ENCODE measurements around the gene BBC3. TPM values are rescaled to one million over a fixed set of nuclear protein-coding genes. Genes with fewer than 3 reads are reported as not detected.

The BBC3 gene
- total RNA-seq, 2 donors from 2014 or later: 4.8 to 9.7 TPM

DNA sequence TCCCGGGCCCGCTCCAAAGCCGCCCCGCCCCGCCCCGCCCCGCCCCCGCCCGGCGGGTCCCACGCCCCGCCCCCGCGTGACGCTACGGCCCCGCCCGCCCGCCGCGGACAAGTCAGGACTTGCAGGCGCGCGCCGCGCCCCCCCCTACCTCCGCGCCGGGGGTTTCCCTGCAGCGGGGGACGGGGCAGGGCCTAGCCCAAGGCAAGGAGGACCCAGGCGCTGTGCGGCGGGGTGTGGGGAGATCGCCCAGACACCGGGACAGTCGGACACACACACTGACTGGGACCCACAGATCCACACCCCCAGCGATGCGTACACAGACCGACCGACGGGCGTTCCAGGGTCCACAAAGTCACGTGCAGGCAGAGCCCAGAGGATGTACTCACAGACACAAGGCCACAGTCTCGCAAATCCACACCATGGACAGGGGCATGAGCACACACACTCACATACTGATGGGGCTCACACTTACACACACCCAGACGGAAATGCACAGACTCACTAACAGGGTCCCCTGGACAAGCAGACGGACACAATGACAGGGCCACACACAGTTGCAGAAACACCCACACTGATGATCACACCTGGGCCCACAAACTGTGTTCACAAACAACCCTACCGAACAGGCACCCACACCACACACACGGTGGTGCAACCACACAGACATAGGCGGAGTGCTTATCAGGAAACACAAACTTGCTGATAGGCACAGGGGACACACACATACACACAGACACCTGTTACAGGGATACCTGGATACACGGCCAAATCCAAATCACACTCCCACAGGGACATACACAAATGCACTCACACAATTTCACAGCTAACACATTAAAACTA lies 436 bp upstream of the BBC3 start:
- ATAC-seq (peak; percentile 74 to 77), DNase-seq (ENCODE audit: low spot score) (peak; percentile 94)
- H3K36me3 Mint-ChIP-seq: no peaks in the 10 kb centered on the region
- peaks cover 19 to 28% of the 10 kb centered on the region in 2 donors for H3K4me1 Mint-ChIP-seq (ENCODE audit: low read depth in 2 of 2)
- peaks cover 0 to 3% of the 10 kb centered on the region in 2 donors for H3K27me3 Mint-ChIP-seq
- no peaks in the 10 kb centered on the region for H3K9me3 Mint-ChIP-seq
- peak overlapping the region; percentile 85 for H3K4me3 Mint-ChIP-seq
- peak overlapping the region; percentile 49 to 72 for H3K27ac Mint-ChIP-seq

DNA sequence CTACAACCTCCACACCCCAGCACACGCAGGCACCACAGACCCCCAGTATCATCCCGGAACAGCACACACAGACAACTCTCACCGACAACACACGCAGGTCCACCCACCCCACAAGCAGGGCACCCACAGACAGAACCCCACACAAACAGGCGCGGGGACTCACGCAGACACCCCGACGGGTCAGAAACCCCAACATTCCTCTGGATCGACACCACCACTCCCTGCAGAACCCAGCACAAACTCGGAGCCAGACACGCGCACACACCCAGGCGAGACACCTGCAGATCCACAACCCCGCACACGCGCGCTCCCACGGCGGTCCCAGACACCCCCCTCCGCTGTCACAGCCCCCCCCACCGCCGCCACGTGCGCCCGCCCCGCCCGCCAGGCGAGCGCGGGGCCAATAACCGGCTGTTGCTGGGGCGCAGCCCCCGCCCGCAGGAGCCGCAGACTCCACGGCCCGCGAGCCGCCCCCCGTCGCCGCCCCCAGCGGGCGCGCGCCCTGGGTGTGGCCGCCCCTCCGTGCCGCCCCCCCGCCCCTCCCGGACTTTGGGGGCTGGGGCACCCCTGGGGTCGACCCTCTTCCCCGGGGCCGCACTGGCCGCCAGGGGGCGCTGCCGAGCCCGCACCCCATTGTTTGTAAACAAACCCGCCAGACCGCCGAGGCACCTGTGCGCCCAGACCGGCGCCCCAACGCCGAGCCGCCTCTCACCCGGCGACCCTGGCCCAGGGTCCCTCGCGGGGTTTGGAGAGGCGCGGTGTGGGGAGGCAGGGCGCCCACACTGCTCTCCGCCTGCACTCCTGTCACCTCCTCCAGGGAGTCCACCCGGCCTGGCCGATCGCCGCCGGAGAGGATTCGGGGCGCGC lies 712 bp downstream of the BBC3 start:
- Mint-ChIP-seq H3K27ac (no peak overlapping the region), H3K9me3 (no peaks in the 10 kb centered on the region), H3K36me3 (no peaks in the 10 kb centered on the region), H3K4me1 (ENCODE audit: low read depth in 2 of 2) (peaks cover 24 to 33% of the 10 kb centered on the region in 2 donors), H3K4me3 (no peak overlapping the region), H3K27me3 (no peaks in the 10 kb centered on the region)
- ATAC-seq: peak; percentile 1 to 9
- peak; percentile 87 for DNase-seq (ENCODE audit: low spot score)

DNA sequence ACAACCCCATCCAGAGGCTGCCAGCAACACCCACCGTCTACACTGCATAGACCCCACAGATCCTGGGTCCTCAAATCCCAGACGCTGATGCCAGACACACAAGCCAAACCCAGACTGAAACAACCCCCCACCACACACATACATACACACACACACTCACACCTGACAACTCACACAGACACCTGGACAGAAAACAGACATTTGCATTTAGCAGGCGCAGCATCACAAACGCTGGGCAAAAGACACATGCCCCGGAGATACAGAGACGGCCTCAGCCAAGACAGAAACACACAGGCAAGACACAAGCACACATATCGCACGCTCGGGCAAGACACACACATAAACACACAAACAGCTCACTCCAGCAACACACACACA lies 1.3 kb downstream of the BBC3 start:
- DNase-seq (ENCODE audit: low spot score) (no peak), ATAC-seq (no peak)
- no peak overlapping the region for H3K4me3 Mint-ChIP-seq
- H3K36me3 Mint-ChIP-seq: no peaks in the 10 kb centered on the region
- peaks cover 24 to 34% of the 10 kb centered on the region in 2 donors for H3K4me1 Mint-ChIP-seq (ENCODE audit: low read depth in 2 of 2)
- H3K9me3 Mint-ChIP-seq: no peaks in the 10 kb centered on the region
- H3K27me3 Mint-ChIP-seq: no peaks in the 10 kb centered on the region
- H3K27ac Mint-ChIP-seq: no peak overlapping the region

DNA sequence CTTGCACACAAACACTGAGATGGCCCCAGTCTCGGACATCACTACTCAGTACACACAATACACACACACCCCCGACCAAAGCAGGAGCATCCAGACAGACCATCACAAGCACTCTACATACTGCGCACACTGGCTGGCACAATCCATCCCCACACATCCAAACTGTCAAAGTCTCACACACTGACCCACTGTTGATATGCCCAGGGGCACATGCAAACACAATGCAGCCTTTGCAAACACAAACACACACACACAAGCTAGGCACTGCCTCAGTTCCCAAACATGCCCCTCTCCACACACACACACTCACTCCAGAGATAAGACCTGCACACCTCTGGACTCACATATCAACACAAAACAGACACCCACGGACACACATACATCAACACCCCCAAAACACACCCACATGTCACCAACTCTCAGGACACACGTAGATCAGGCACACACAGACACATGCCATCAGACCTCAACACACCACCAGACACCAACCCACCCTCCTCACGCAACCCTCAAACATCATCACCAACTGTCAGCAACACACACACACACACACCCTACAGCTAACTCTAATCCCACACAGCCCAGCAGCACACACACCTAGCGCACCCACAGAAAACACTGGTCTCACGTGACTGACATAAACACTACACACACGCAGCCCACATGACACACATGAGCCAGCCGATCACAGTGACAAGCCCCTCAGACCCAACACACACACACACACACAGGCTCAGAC lies 1.9 kb downstream of the BBC3 start:
- Mint-ChIP-seq H3K4me3 (no peak overlapping the region), H3K27me3 (no peaks in the 10 kb centered on the region), H3K36me3 (no peaks in the 10 kb centered on the region), H3K27ac (no peak overlapping the region), H3K4me1 (ENCODE audit: low read depth in 2 of 2) (peaks cover 24 to 34% of the 10 kb centered on the region in 2 donors), H3K9me3 (no peaks in the 10 kb centered on the region)
- DNase-seq (ENCODE audit: low spot score) (no peak), ATAC-seq (no peak)

DNA sequence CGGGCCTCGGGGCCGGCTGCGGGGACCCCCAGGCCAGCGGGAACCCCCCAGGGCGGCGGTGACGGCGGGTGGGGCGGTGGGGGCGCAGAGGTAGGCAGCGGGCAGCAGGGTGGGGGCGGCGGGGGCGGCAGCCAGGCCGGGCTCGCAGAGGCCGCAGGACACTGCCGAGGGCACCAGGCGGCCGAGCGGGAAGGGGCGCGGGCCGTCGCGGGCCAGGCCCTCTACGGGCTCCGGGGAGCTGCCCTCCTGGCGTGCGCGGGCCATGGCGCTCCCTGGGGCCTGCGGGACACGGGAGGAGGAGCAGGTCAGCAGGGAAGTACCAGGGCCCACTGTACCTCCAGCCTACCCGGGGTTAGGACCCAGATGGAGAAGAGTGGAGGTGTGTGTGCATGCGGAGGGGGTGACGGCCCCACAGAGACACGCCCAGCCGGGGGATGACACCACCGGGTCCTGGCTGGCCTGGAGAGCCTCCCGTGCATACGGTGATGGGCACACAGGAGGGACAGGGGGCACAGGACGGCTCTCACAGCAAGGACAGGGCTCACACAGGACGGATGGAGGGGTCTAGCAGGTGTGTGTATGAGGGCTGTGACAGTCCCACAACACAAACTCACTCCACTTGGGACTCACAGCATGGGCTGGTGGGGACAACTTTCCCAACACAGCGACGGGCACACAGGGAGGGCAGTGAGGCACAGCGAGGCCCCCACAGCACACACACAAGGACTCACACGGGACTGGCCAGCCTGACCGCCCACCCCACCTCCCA lies 2.6 kb downstream of the BBC3 start:
- H3K27ac Mint-ChIP-seq: no peak overlapping the region
- H3K4me1 Mint-ChIP-seq (ENCODE audit: low read depth in 2 of 2): peaks cover 24 to 34% of the 10 kb centered on the region in 2 donors
- no peaks in the 10 kb centered on the region for H3K36me3 Mint-ChIP-seq
- no peaks in the 10 kb centered on the region for H3K9me3 Mint-ChIP-seq
- DNase-seq (ENCODE audit: low spot score): peak; percentile 68
- H3K4me3 Mint-ChIP-seq: peak overlapping the region; percentile 78
- no peaks in the 10 kb centered on the region for H3K27me3 Mint-ChIP-seq
- ATAC-seq: peak in 1 of 2 donors; percentile 0

DNA sequence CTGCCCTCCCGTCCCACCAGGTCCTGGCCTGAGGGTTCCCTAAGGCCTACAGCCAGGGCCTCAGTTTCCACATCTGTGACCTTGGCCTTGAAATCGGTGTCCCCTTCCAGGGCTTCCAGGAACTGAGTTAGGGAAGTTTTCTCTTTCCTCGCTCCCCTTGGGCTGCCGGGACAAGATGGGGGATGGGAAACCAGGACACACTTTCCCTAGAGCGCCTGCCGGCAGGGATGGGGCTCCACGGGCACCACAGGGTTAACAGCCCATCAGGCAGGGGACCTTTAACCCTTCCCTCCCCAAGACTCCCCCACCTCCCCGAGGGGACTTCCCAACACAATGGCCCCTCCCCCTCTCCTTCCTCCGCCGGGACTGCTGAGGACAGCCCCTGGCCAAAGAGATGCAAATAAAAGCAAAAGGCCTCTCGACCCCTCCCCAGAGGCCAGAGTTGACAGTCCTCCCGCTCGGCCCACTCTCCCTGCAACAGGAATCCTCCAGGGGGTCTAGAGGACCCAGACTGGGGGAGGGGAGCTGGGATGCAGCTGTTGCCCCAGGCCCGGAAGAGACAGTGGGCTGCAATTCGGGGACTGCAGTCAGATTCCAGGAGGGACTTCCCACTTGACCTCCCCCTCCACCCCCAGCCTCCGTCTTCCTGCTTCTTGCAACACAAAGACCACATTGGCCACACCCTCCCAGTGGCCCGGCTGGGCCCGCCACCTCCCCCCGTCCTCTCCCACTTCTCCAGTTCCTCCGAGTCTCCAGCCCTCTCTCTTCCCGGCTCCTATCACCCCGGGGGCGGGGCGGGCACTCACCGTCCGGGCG lies 3.4 kb downstream of the BBC3 start:
- DNase-seq (ENCODE audit: low spot score) (peak; percentile 92), ATAC-seq (peak; percentile 12 to 37)
- no peaks in the 10 kb centered on the region for H3K9me3 Mint-ChIP-seq
- no peaks in the 10 kb centered on the region for H3K27me3 Mint-ChIP-seq
- no peaks in the 10 kb centered on the region for H3K36me3 Mint-ChIP-seq
- H3K4me1 Mint-ChIP-seq (ENCODE audit: low read depth in 2 of 2): peaks cover 20 to 29% of the 10 kb centered on the region in 2 donors
- peak overlapping the region; percentile 78 for H3K4me3 Mint-ChIP-seq
- peak overlapping the region in 1 of 2 donors; percentile 90 for H3K27ac Mint-ChIP-seq

DNA sequence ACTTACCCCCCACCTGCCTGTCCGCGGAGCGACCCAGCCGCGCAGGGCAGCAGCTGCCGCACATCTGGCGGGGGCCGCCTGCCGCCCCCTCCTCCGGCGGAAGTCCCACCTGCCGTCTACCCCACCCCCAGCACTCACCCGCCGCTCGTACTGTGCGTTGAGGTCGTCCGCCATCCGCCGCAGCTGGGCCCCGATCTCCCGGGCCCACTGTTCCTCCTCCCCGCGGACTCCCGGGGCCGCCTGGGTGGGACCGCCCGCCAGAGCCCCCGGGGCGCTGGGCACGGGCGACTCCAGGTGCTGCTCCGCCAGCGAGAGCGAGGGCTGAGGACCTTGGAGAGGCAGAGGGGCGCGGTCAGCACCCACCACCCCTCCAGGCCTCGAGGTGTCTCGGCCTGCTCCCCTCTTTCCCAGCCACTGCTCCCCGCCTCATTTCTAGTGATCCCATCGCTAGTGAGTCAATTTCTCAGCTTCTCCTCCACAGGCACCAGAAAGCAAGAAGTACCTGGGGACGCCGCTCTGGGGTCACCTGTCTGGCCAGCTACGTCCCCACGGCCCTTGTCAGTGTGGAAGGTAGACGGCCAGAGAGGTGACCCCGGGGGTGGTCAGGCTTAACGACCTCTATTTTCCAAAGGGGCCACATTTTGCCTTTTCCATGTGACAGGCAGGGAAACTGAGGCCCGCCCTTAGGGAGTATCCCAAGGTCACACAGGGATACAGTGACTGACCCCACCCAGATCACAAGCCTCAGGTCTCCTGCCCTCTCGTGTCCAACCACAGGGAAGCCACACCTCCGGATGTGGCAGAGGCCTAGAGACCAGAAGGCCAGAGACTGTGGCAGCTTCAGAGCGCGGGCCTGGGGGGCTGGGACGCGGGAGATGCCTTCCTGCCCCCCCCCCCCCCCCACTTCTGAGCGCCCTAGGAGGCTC lies 4.3 kb downstream of the BBC3 start:
- DNase-seq (ENCODE audit: low spot score) (peak; percentile 93), ATAC-seq (peak; percentile 48 to 52)
- Mint-ChIP-seq H3K4me1 (ENCODE audit: low read depth in 2 of 2) (peaks cover 14 to 20% of the 10 kb centered on the region in 2 donors), H3K4me3 (peak overlapping the region; percentile 78), H3K27ac (peak overlapping the region in 1 of 2 donors; percentile 90), H3K9me3 (no peaks in the 10 kb centered on the region), H3K27me3 (no peaks in the 10 kb centered on the region), H3K36me3 (no peaks in the 10 kb centered on the region)

DNA sequence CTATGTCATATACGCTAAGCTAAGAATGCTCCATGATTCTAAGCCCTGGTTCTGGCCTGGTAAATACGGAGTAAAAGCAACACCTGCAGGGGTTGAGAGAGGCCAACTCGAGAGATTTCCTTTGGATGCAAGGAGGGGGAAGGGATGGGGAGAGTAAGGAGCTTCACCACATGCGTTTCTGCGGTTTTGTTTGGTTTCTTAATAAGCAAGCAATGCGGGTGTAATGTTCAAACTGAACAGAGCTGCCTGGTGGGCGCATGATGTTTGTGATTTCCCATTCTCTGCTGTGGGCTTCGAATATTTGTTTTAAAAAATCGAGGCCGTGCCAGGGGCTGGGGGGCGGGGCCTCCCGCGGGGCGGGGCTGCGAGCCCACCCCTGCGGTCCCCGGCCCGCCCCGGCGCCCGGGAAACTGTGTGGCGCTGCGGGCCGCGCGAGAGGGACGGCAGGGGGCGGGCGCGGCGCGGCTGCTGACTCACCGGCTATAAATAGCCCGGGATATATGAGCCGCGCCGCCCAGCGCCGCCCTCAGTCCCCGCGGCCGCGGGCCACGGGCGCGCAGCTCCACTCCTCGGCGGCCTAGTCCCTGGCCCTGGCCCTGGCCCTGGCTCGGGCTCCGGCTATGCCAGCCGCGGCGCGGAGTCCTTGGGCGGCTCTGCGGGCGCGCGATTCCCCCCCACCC lies 5.1 kb downstream of the BBC3 start:
- peak; percentile 94 for DNase-seq (ENCODE audit: low spot score)
- Mint-ChIP-seq H3K9me3 (no peaks in the 10 kb centered on the region), H3K27ac (peak overlapping the region; percentile 71 to 78)

DNA sequence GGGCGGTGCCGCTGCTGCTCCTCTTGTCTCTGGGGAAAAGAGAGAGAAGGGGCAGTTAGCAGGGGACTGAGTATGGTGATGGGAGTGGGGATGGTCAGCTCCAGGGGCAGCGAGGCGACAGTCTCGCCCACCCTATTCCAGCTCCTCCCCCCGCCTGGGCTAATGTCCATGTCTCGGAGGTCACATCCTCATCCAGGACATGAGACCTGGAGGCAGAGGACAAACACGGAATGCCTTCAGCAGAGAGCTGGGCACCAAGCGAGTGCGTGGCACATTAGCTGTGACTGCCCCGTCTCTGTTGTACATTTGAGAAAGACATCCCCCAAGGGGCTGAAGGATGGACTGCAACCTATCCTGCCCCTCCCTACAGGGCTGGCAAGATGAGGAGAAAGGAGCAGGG lies 9.1 kb downstream of the BBC3 start:
- H3K4me3 Mint-ChIP-seq: no peak overlapping the region
- peaks cover 7 to 9% of the 10 kb centered on the region in 2 donors for H3K4me1 Mint-ChIP-seq (ENCODE audit: low read depth in 2 of 2)
- no peak overlapping the region for H3K27ac Mint-ChIP-seq
- ATAC-seq (no peak), DNase-seq (ENCODE audit: low spot score) (no peak)
- H3K9me3 Mint-ChIP-seq: no peaks in the 10 kb centered on the region
- H3K36me3 Mint-ChIP-seq: no peaks in the 10 kb centered on the region
- H3K27me3 Mint-ChIP-seq: no peaks in the 10 kb centered on the region

More for the DNA sequence above, 5.1 kb downstream of the BBC3 start:
- H3K36me3 Mint-ChIP-seq: no peaks in the 10 kb centered on the region
- peaks cover 10 to 15% of the 10 kb centered on the region in 2 donors for H3K4me1 Mint-ChIP-seq (ENCODE audit: low read depth in 2 of 2)
- H3K27me3 Mint-ChIP-seq: no peaks in the 10 kb centered on the region
- peak; percentile 84 to 86 for ATAC-seq
- H3K4me3 Mint-ChIP-seq: peak overlapping the region; percentile 78

DNA sequence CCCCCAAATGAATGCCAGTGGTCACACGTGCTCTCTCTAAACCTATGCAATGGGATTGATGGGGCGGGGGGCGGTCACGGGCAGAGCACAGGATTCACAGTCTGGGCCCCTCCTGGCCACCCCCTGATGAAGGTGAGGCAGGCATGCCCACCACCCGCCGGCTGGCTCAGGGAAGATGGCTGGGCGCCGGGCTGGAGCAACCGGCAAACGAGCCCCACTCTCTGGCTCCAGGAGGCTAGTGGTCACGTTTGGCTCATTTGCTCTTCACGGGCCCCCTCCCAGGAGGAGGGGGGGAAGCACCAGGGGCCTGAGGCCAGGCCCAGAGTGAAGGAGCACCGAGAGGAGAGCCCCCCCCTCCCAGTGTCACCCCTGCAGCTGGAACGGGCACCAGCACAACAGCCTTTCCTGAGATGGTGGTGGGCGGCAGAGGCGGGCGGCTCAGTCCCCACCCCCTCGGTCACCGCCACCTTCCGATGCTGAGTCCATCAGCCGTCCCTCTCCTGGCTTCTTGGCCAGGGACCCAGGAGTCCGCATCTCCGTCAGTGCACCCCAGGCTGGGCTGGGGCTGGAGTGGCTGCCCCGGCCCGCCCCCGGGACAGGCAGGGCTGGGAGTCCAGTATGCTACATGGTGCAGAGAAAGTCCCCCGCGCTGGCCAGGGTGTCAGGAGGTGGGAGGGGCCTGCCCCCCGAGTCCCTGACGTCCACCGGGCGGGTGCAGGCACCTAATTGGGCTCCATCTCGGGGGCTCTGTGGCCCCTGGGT lies 9.7 kb downstream of the BBC3 start:
- no peaks in the 10 kb centered on the region for H3K36me3 Mint-ChIP-seq
- H3K4me3 Mint-ChIP-seq: no peak overlapping the region
- H3K27ac Mint-ChIP-seq: no peak overlapping the region
- H3K9me3 Mint-ChIP-seq: no peaks in the 10 kb centered on the region
- ATAC-seq (no peak), DNase-seq (ENCODE audit: low spot score) (peak; percentile 25)
- H3K27me3 Mint-ChIP-seq: no peaks in the 10 kb centered on the region
- H3K4me1 Mint-ChIP-seq (ENCODE audit: low read depth in 2 of 2): peaks cover 5 to 6% of the 10 kb centered on the region in 2 donors

DNA sequence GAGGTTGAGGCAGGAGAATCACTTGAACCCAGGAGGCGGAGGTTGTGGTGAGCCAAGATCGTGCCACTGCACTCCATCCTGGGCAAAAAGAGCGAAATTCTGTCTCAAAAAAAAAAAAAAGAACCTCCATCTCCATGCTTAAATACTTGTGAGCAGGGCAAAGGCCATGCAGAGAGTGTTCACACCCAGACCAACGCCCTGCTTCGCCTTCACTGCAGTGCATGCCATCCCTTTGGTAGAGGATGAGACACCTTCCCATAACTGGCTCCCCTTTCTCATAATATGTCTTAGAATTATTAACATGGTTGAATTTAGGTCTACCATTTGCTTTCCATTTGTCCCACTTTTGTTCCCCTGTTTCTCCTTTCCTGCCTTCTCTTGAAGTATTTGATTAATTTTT lies 15.4 kb downstream of the BBC3 start:
- no peak overlapping the region for H3K4me3 Mint-ChIP-seq
- no peak for DNase-seq (ENCODE audit: low spot score)
- H3K4me1 Mint-ChIP-seq (ENCODE audit: low read depth in 2 of 2): peaks cover 5 to 6% of the 10 kb centered on the region in 2 donors
- no peak overlapping the region for H3K27ac Mint-ChIP-seq
- H3K9me3 Mint-ChIP-seq: no peaks in the 10 kb centered on the region
- H3K27me3 Mint-ChIP-seq: no peaks in the 10 kb centered on the region
- no peak for ATAC-seq
- peaks cover 4% of the 10 kb centered on the region for H3K36me3 Mint-ChIP-seq
